Astrocyte (in vitro differentiated cells and primary cell): ENCODE results near the gene TESPA1. TPM values are rescaled to one million over a fixed set of nuclear protein-coding genes. Genes with fewer than 3 reads are reported as not detected.

Source experiments
- DNase-seq: peaks from one replicate; pipeline ENCODE4 v3.0.0-alpha.2; 2010; ENCODE audit warnings: low read depth
- FAIRE-seq: peaks from 2 replicates; lab custom pipeline; 2011; peaks lifted over from hg19 to GRCh38; lab: Jason Lieb, UNC
- H2AFZ ChIP-seq: 2 replicates; pipeline ENCODE4 v1.6.0; 2012; ENCODE audit warnings: low read depth, low read length, inconsistent platforms
- H3K27ac ChIP-seq: 2 replicates; pipeline ENCODE4 v1.5.1; 2011; ENCODE audit warnings: low read depth, low read length, inconsistent platforms
- H3K27me3 ChIP-seq: 2 replicates; pipeline ENCODE4 v1.6.0; 2011; ENCODE audit warnings: low read length, inconsistent platforms; ENCODE audit not compliant: insufficient read depth
- H3K36me3 ChIP-seq: 2 replicates; pipeline ENCODE4 v1.5.1; 2011; ENCODE audit warnings: low read length, inconsistent platforms; ENCODE audit not compliant: insufficient read depth
- H3K4me1 ChIP-seq: 2 replicates; pipeline ENCODE4 v1.5.1; 2011; ENCODE audit warnings: low read length, inconsistent platforms; ENCODE audit not compliant: insufficient read depth
- H3K4me2 ChIP-seq: 2 replicates; pipeline ENCODE4 v1.6.0; 2012; ENCODE audit warnings: low read length, inconsistent platforms
- H3K4me3 ChIP-seq: 2 replicates; pipeline ENCODE4 v1.5.1; 2011; ENCODE audit warnings: low read depth, mild to moderate bottlenecking, low read length, inconsistent platforms; ENCODE audit not compliant: insufficient read depth
- H3K79me2 ChIP-seq: 2 replicates; pipeline ENCODE4 v1.6.0; 2012; ENCODE audit warnings: mild to moderate bottlenecking, low read length, inconsistent platforms; ENCODE audit not compliant: insufficient read depth
- H3K9ac ChIP-seq: 2 replicates; pipeline ENCODE4 v1.6.0; 2012; ENCODE audit warnings: mild to moderate bottlenecking, low read length, inconsistent platforms
- H3K9me3 ChIP-seq: 2 replicates; pipeline ENCODE4 v1.5.1; 2012; ENCODE audit warnings: low read depth, mild to moderate bottlenecking, low read length, inconsistent platforms; ENCODE audit not compliant: insufficient read depth
- H4K20me1 ChIP-seq: 2 replicates; pipeline ENCODE4 v1.6.0; 2012; ENCODE audit warnings: low read length, inconsistent platforms; ENCODE audit not compliant: insufficient read depth
- H3K27ac Mint-ChIP-seq: one replicate; pipeline ENCODE4 v1.8.0; 2021; ENCODE audit warnings: mild to moderate bottlenecking, mixed read lengths; ENCODE audit not compliant: unreplicated experiment
- H3K27me3 Mint-ChIP-seq: one replicate; pipeline ENCODE4 v1.8.0; 2021; ENCODE audit warnings: low read depth, mixed read lengths; ENCODE audit not compliant: unreplicated experiment
- H3K36me3 Mint-ChIP-seq: one replicate; pipeline ENCODE4 v1.8.0; 2021; ENCODE audit warnings: low read depth, mixed read lengths; ENCODE audit not compliant: unreplicated experiment
- H3K4me1 Mint-ChIP-seq: one replicate; pipeline ENCODE4 v1.8.0; 2021; ENCODE audit warnings: low read depth, mixed read lengths; ENCODE audit not compliant: unreplicated experiment
- H3K4me3 Mint-ChIP-seq: one replicate; pipeline ENCODE4 v1.8.0; 2021; ENCODE audit warnings: mild to moderate bottlenecking, moderate library complexity, mixed read lengths; ENCODE audit not compliant: unreplicated experiment
- H3K9me3 Mint-ChIP-seq: one replicate; pipeline ENCODE4 v1.8.0; 2021; ENCODE audit warnings: mild to moderate bottlenecking, mixed read lengths; ENCODE audit not compliant: unreplicated experiment
- EZH2 ChIP-seq: IDR thresholded peaks from 2 replicates; pipeline ENCODE4 v1.6.1; 2012; ENCODE audit warnings: mild to moderate bottlenecking, low read length, inconsistent platforms; ENCODE audit not compliant: insufficient read depth
- total RNA-seq: library from RNA; stranded (reverse); gene quantifications from 2 replicates; pipeline ENCODE4 v1.2.1, GENCODE V29; 2021
- TF ChIP-seq, protein P1 (sequence below): IDR thresholded peaks from 2 replicates; pipeline ENCODE4 v1.5.1; 2011; ENCODE audit warnings: low read depth, mild to moderate bottlenecking, inconsistent platforms, low read length, moderate library complexity; ENCODE audit not compliant: insufficient read depth

The TESPA1 gene
- total RNA-seq, 1 donor from 2014 or later: 0.23 TPM

DNA sequence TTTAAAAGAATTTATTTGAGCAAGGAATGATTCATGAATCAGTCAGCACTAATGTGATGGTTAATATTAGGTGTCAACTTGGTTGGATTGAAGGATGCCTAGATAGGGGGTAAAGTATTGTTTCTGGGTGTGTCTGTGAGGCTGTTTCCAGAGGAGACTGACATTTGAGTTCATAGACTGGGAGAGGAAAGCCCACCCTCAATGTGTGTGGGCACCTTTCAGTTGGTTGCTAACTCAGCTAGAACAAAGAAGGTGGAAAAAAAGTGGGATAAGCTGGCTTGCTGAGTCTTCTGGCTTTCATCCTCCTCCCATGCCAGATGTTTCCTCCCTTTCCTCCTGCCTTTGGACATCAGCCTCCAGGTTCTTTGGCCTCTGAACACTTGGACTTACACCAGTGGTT is 47.2 kb downstream of the TESPA1 start:
- Histone ChIP-seq H3K36me3 (no peaks in the 10 kb centered on the region), H3K79me2 (no peaks in the 10 kb centered on the region), H3K4me3 (no peak overlapping the region), H3K9me3 (no peaks in the 10 kb centered on the region), H3K4me1 (peaks cover 10% of the 10 kb centered on the region), H2AFZ (no peak overlapping the region), H3K4me2 (no peak overlapping the region), H3K27me3 (no peaks in the 10 kb centered on the region), H3K9ac (no peak overlapping the region), H4K20me1 (no peaks in the 10 kb centered on the region), H3K27ac (no peak overlapping the region)
- DNase-seq (no peak), FAIRE-seq (no peak)
- no peak for TF ChIP-seq EZH2
- TF ChIP-seq, protein P1, sequence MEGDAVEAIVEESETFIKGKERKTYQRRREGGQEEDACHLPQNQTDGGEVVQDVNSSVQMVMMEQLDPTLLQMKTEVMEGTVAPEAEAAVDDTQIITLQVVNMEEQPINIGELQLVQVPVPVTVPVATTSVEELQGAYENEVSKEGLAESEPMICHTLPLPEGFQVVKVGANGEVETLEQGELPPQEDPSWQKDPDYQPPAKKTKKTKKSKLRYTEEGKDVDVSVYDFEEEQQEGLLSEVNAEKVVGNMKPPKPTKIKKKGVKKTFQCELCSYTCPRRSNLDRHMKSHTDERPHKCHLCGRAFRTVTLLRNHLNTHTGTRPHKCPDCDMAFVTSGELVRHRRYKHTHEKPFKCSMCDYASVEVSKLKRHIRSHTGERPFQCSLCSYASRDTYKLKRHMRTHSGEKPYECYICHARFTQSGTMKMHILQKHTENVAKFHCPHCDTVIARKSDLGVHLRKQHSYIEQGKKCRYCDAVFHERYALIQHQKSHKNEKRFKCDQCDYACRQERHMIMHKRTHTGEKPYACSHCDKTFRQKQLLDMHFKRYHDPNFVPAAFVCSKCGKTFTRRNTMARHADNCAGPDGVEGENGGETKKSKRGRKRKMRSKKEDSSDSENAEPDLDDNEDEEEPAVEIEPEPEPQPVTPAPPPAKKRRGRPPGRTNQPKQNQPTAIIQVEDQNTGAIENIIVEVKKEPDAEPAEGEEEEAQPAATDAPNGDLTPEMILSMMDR: no peak
- H3K4me3 Mint-ChIP-seq: no peak overlapping the region
- H3K36me3 Mint-ChIP-seq: no peaks in the 10 kb centered on the region
- H3K4me1 Mint-ChIP-seq: peaks cover 11% of the 10 kb centered on the region
- H3K27ac Mint-ChIP-seq: no peak overlapping the region
- no peaks in the 10 kb centered on the region for H3K27me3 Mint-ChIP-seq
- H3K9me3 Mint-ChIP-seq: no peaks in the 10 kb centered on the region

DNA sequence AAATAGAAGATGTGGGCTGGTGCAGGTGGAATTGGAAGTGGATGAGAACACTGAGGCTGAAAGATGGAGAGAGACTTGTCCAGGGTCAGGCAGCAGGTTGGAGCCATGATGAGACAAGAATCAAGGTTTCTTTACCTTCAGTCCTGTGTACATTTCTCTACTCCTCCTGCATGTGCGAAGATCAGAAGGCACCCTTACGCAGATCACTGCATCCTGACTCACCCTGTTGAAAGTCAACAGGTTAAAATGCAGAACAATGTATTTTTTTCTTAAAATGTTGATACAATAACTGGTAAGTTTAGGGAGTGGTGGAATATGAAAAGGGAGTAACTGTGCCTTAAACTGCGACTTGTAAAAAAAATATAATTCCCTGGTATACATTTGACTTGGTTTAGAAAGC is 47.8 kb downstream of the TESPA1 start:
- Mint-ChIP-seq H3K36me3 (peaks cover 2% of the 10 kb centered on the region), H3K9me3 (peaks cover 3% of the 10 kb centered on the region), H3K27ac (no peak overlapping the region), H3K4me1 (peaks cover 11% of the 10 kb centered on the region), H3K4me3 (no peak overlapping the region), H3K27me3 (no peaks in the 10 kb centered on the region)
- Histone ChIP-seq H3K27ac (no peak overlapping the region), H3K27me3 (no peaks in the 10 kb centered on the region), H3K9ac (no peak overlapping the region), H3K4me3 (no peak overlapping the region), H3K4me2 (no peak overlapping the region), H3K36me3 (no peaks in the 10 kb centered on the region), H2AFZ (no peak overlapping the region), H3K79me2 (no peaks in the 10 kb centered on the region), H3K4me1 (peaks cover 10% of the 10 kb centered on the region), H3K9me3 (no peaks in the 10 kb centered on the region), H4K20me1 (no peaks in the 10 kb centered on the region)
- DNase-seq (no peak), FAIRE-seq (no peak)
- TF ChIP-seq EZH2: no peak
- TF ChIP-seq, protein P1: no peak

DNA sequence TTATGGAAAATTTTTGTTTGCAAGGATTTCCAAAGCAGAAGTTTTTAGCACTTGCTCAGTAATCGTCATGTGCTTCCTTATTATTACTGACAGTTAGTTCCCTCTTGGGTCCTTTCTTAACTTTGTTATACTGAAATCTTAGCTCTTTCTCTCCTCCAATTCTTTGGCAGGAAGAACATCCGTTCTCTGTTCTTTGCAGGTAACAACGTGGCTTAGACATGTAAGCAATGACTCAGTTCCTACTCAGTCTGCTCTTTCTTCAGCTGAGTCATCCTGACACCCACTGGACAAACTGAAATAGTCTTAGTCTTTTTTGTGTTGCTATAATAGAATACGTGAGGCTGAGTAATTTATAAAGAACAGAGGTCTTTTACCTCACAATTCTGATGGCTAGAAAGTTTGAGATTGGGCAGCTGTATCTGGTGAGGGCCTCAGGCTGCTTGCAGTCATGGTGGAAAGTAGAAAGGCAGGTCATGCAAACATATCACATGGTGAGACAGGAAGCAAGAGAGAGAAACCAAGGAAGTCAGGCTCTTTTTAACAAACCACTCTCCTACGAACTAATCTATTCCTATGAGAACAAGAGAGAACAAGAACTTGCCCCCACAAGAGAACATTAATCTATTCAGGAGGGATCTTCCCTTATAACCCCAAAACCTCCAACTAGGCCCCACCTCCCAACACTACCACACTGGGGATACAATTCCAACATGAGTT is 49.2 kb downstream of the TESPA1 start:
- Histone ChIP-seq H3K27ac (peak overlapping the region; percentile 81), H3K9ac (peak overlapping the region; percentile 26), H3K79me2 (no peaks in the 10 kb centered on the region), H3K27me3 (no peaks in the 10 kb centered on the region), H3K4me3 (no peak overlapping the region), H3K36me3 (no peaks in the 10 kb centered on the region), H3K9me3 (no peaks in the 10 kb centered on the region), H3K4me2 (peak overlapping the region; percentile 68), H3K4me1 (peaks cover 10% of the 10 kb centered on the region), H4K20me1 (no peaks in the 10 kb centered on the region), H2AFZ (peak overlapping the region; percentile 65)
- FAIRE-seq: peak; percentile 80
- Mint-ChIP-seq H3K9me3 (peaks cover 14% of the 10 kb centered on the region), H3K36me3 (peaks cover 3% of the 10 kb centered on the region), H3K4me3 (no peak overlapping the region), H3K27me3 (no peaks in the 10 kb centered on the region), H3K4me1 (peaks cover 11% of the 10 kb centered on the region), H3K27ac (peak overlapping the region; percentile 96)
- TF ChIP-seq, protein P1: no peak
- no peak for TF ChIP-seq EZH2
- DNase-seq: peak; percentile 96
